ENCODE results near the gene COA3.

DNA sequence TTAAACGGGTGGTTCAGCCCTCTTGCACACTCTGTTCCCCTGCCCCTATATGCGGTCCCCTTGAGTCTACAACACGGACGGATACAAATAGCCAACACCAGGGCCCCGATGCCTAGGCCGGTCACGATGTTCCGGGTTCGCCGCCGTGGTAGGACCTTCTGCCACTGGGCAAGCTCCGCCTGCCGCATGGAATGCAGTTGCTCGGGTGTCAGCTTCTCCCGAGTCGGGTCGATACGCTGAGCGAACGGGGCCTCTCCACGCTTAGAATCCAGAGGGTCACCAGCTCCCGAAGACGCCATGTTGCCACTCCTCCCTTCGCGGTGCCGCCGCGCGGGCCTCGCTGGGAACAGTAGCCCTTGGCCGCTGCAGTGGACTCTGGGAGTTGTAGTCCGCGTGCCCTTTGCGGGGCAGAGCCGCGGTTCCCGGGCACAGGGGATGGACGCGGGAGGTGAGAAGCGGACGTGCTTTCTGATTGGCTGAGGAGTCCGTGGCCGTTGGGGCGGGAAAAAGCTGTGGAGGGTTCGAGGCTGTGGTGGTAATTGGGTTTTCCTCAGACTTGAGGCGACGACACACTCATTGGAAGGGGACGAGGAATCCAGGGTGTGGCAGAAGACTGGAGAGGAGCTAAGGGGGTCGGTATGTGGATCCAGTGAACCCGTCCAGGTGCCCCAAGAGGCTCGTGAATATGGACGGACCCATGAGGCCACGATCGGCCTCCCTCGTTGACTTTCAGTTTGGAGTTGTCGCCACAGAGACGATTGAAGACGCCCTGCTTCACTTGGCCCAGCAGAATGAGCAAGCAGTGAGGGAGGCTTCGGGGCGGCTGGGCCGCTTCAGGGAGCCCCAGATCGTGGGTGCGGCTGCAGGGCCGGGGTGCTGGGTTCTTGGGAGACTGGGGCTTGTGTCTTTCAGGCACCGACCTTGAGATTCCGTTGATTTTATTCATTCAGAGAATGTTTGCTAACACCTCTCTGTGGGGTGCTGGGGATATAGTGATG lies at the start of gene COA3, which contains the start of gene CNTD1:
- peak; percentile 55 for TF ChIP-seq POLR2A (IDR thresholded peaks at IDR 0.05; ENCODE audit: low read depth, low read length)
- TF ChIP-seq POLR2AphosphoS5 (IDR thresholded peaks at IDR 0.05; ENCODE audit: low read depth, low read length), result peak; percentile 80
- peak; percentile 69 for TF ChIP-seq TAF1 (IDR thresholded peaks at IDR 0.05; ENCODE audit: low read depth, low read length)
- no peak for TF ChIP-seq SPI1 (IDR thresholded peaks at IDR 0.05; ENCODE audit: low read depth, low read length)
- TF ChIP-seq POU2F2 (IDR thresholded peaks at IDR 0.05; ENCODE audit: low read depth, low read length), result 0 out of 2 replicates have a peak, but pooled peaks have one; percentile 8
- TF ChIP-seq PAX5 (IDR thresholded peaks at IDR 0.05; ENCODE audit: insufficient read depth, low read length, severe bottlenecking), result no peak

All from GM12891 (cell line).